ENCODE measurements around the gene ERG28.

- TF ChIP-seq, protein P1, sequence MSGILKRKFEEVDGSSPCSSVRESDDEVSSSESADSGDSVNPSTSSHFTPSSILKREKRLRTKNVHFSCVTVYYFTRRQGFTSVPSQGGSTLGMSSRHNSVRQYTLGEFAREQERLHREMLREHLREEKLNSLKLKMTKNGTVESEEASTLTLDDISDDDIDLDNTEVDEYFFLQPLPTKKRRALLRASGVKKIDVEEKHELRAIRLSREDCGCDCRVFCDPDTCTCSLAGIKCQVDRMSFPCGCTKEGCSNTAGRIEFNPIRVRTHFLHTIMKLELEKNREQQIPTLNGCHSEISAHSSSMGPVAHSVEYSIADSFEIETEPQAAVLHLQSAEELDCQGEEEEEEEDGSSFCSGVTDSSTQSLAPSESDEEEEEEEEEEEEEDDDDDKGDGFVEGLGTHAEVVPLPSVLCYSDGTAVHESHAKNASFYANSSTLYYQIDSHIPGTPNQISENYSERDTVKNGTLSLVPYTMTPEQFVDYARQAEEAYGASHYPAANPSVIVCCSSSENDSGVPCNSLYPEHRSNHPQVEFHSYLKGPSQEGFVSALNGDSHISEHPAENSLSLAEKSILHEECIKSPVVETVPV (CRISPR knock-in tag; IDR thresholded peaks at IDR 0.05): no peak
- TF ChIP-seq ARNTL (CRISPR knock-in tag; IDR thresholded peaks at IDR 0.05; ENCODE audit: borderline replicate concordance, low read depth): no peak
- TF ChIP-seq, protein P2, sequence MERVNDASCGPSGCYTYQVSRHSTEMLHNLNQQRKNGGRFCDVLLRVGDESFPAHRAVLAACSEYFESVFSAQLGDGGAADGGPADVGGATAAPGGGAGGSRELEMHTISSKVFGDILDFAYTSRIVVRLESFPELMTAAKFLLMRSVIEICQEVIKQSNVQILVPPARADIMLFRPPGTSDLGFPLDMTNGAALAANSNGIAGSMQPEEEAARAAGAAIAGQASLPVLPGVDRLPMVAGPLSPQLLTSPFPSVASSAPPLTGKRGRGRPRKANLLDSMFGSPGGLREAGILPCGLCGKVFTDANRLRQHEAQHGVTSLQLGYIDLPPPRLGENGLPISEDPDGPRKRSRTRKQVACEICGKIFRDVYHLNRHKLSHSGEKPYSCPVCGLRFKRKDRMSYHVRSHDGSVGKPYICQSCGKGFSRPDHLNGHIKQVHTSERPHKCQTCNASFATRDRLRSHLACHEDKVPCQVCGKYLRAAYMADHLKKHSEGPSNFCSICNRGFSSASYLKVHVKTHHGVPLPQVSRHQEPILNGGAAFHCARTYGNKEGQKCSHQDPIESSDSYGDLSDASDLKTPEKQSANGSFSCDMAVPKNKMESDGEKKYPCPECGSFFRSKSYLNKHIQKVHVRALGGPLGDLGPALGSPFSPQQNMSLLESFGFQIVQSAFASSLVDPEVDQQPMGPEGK (CRISPR knock-in tag; IDR thresholded peaks at IDR 0.05; ENCODE audit: borderline replicate concordance): no peak
- TF ChIP-seq PPARA (CRISPR knock-in tag; IDR thresholded peaks at IDR 0.05; ENCODE audit: borderline replicate concordance): no peak
- no peak for TF ChIP-seq OSR1 (CRISPR knock-in tag; IDR thresholded peaks at IDR 0.05)
- TF ChIP-seq RARB (CRISPR knock-in tag; IDR thresholded peaks at IDR 0.05): no peak
- TF ChIP-seq ZFP3 (CRISPR knock-in tag; IDR thresholded peaks at IDR 0.05): no peak
- no peak for TF ChIP-seq ZFP30 (CRISPR knock-in tag; IDR thresholded peaks at IDR 0.05)
- no peak for TF ChIP-seq ZNF70 (CRISPR knock-in tag; IDR thresholded peaks at IDR 0.05)
- no peak for TF ChIP-seq SNAI2 (CRISPR knock-in tag; IDR thresholded peaks at IDR 0.05)
- no peak for TF ChIP-seq CSDC2 (CRISPR knock-in tag; IDR thresholded peaks at IDR 0.05)
- no peak for TF ChIP-seq ZC3H10 (CRISPR knock-in tag; IDR thresholded peaks at IDR 0.05)
- TF ChIP-seq, protein P3, sequence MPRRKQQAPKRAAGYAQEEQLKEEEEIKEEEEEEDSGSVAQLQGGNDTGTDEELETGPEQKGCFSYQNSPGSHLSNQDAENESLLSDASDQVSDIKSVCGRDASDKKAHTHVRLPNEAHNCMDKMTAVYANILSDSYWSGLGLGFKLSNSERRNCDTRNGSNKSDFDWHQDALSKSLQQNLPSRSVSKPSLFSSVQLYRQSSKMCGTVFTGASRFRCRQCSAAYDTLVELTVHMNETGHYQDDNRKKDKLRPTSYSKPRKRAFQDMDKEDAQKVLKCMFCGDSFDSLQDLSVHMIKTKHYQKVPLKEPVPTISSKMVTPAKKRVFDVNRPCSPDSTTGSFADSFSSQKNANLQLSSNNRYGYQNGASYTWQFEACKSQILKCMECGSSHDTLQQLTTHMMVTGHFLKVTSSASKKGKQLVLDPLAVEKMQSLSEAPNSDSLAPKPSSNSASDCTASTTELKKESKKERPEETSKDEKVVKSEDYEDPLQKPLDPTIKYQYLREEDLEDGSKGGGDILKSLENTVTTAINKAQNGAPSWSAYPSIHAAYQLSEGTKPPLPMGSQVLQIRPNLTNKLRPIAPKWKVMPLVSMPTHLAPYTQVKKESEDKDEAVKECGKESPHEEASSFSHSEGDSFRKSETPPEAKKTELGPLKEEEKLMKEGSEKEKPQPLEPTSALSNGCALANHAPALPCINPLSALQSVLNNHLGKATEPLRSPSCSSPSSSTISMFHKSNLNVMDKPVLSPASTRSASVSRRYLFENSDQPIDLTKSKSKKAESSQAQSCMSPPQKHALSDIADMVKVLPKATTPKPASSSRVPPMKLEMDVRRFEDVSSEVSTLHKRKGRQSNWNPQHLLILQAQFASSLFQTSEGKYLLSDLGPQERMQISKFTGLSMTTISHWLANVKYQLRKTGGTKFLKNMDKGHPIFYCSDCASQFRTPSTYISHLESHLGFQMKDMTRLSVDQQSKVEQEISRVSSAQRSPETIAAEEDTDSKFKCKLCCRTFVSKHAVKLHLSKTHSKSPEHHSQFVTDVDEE (CRISPR knock-in tag; IDR thresholded peaks at IDR 0.05): no peak
- no peak for TF ChIP-seq ZNF565 (CRISPR knock-in tag; conservative IDR thresholded peaks at IDR 0.05; ENCODE audit: low read depth)
Measured at GRCh38 chr14:75657331-75657730, 3.3 kb downstream of the ERG28 start.

Measured in SK-N-SH treated with all-trans-retinoic acid at 6 μM for 48 hours (cell line).